ENCODE data around the gene CCDC34.

DNA sequence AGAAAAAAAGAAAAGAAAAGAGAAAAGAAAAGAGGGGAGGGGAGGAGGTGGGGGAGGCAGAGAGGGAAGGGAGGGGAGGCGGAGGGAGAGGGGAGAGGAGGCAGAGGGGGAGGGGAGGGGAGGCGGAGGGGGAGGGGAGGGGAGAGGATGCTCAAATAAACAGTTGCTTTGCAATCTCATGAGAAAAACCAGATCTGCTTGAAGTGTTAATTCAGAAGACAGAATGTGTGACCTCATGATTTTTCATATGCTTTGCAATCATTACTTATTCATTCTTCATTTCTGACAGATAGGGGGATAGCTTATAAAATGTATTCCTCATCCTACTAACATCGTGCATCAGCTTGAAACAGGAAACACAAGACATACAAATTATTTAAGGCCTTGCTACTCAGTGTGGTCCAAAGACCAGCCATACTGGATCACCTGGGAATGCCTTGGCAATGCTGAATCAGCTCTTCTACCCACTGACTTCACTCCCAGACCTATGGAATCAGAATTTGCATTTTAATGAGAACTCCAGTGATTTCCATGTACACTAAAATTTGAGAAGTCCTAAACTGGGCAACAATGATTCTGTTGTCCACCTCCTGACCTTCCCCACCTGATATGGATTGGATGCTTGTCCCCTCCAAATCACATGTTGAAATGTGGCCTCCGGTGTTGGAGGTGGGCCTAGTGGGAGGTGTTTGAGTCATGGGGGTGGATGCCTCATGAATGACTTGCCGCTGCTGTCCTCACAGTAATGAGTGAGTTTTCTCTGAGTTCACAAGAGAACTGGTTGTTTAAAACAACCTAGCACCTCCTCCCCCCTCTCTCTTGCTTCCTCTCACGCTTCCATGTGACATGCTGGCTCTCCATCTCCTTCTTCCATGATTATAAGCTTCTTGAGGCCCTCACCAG is 69.2 kb downstream of the CCDC34 start:
- TF ChIP-seq, protein P1, sequence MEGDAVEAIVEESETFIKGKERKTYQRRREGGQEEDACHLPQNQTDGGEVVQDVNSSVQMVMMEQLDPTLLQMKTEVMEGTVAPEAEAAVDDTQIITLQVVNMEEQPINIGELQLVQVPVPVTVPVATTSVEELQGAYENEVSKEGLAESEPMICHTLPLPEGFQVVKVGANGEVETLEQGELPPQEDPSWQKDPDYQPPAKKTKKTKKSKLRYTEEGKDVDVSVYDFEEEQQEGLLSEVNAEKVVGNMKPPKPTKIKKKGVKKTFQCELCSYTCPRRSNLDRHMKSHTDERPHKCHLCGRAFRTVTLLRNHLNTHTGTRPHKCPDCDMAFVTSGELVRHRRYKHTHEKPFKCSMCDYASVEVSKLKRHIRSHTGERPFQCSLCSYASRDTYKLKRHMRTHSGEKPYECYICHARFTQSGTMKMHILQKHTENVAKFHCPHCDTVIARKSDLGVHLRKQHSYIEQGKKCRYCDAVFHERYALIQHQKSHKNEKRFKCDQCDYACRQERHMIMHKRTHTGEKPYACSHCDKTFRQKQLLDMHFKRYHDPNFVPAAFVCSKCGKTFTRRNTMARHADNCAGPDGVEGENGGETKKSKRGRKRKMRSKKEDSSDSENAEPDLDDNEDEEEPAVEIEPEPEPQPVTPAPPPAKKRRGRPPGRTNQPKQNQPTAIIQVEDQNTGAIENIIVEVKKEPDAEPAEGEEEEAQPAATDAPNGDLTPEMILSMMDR (IDR thresholded peaks at IDR 0.05; ENCODE audit: low read length), result no peak
- TF ChIP-seq EZH2phosphoT487 (IDR thresholded peaks at IDR 0.05; ENCODE audit: low read length), result no peak
